Prostate gland (tissue), 2 donors: ENCODE results near the gene CRTAC1. TPM values are rescaled to one million over a fixed set of nuclear protein-coding genes. Genes with fewer than 3 reads are reported as not detected.

Experiments
- DNase-seq: peaks from one replicate; pipeline ENCODE4 v3.0.0-alpha.2; 2019; ENCODE audit warnings: low spot score
- H3K27ac ChIP-seq, 2 donors: fragments of 200-600 bp; sonication (generic); 2 replicates each; pipeline ENCODE4 v1.5.1; 2017 to 2019
- H3K27me3 ChIP-seq: fragments of 200-600 bp; sonication (generic); replicated peaks from 2 replicates; pipeline ENCODE4 v1.5.1; 2019; ENCODE audit not compliant: insufficient read depth
- H3K36me3 ChIP-seq, 2 donors: fragments of 200-600 bp; sonication (generic); 1 replicate in 1 of 2; 2 replicates in 1 of 2; pipeline versions ENCODE4 v1.5.1 to v1.8.1; 2017 to 2019
- H3K4me1 ChIP-seq: fragments of 200-600 bp; sonication (generic); replicated peaks from 2 replicates; pipeline ENCODE4 v1.5.1; 2019
- H3K4me3 ChIP-seq, 2 donors: fragments of 200-600 bp; sonication (generic); 2 replicates each; pipeline ENCODE4 v1.5.1; 2017 to 2019
- H3K9me3 ChIP-seq: fragments of 200-600 bp; sonication (generic); 2 replicates; pipeline ENCODE4 v1.5.1; 2017
- POLR2A ChIP-seq: fragments of 450-650 bp; IDR thresholded peaks from one replicate; pipeline ENCODE4 v1.6.1; 2016; ENCODE audit warnings: antibody characterized with exemption, mild to moderate bottlenecking
- POLR2AphosphoS5 ChIP-seq: sonication (generic); formaldehyde crosslinking; IDR thresholded peaks from one replicate; pipeline ENCODE4 v1.6.1; 2017; ENCODE audit warnings: antibody characterized with exemption
- WGBS: methylation state at CpG from one replicate; pipeline ENCODE4 v1.1.5; 2018; 5-methylcytosine and 5-hydroxymethylcytosine counted together
- intact Hi-C: fragments of 100-400 bp; cut with DNase I; formaldehyde crosslinking; loops from one replicate; pipeline ENCODE4 v1.14.2; 2022
- total RNA-seq, 2 donors: library from RNA; depleted of rRNA; stranded (reverse); fragments of >200 nt; gene quantifications; one replicate each; pipeline ENCODE4 v1.1.0, GENCODE V29; 2016
- TF ChIP-seq, protein P1 (sequence below), 4 experiments: fragments of 200-600 bp in 2 of 4; fragments of 450-650 bp in 2 of 4; sonication (generic) in 2 of 4; IDR thresholded peaks; 1 replicate in 3 of 4; 2 replicates in 1 of 4; pipeline ENCODE4 v1.5.1; 2016 to 2019; ENCODE audit warnings: antibody characterized with exemption in 4 of 4, mild to moderate bottlenecking in 2 of 4, moderate library complexity in 2 of 4

CRTAC1 gene
- total RNA-seq, 2 donors from 2014 or later = 3.8 to 8.9 TPM

DNA sequence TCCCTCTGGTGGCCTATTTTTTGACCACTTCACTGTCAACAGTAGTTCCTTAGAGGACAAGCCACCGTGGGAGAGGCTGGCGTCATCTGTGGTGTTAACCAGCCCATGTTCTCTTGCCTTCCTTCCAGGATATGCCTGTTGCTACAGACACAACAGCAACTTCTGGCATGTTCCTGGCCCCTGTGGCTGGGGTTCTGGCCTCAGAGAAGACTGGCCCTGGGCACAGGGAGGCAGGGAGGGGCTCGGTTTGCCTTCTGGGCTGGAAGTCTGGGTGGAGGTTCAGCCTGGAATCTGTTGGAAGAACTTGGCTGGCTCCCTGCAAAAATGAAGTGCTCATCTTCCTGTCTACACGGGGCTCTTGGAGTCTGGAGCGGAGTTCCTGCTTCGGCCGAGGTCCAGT is 155.0 kb downstream of the CRTAC1 start:
- Histone ChIP-seq H3K9me3 (no peaks in the 10 kb centered on the region), H3K4me1 (no peaks in the 10 kb centered on the region), H3K27me3 (peaks cover 2% of the 10 kb centered on the region), H3K27ac (no peak overlapping the region), H3K36me3 (no peaks in the 10 kb centered on the region), H3K4me3 (no peak overlapping the region)
- intact Hi-C loops = no loop called here
- no peak for DNase-seq
- 74% methylated on average over 7 of the region's 7 CpGs for WGBS
- no peak for TF ChIP-seq POLR2A
- TF ChIP-seq POLR2AphosphoS5 = no peak
- TF ChIP-seq, protein P1, sequence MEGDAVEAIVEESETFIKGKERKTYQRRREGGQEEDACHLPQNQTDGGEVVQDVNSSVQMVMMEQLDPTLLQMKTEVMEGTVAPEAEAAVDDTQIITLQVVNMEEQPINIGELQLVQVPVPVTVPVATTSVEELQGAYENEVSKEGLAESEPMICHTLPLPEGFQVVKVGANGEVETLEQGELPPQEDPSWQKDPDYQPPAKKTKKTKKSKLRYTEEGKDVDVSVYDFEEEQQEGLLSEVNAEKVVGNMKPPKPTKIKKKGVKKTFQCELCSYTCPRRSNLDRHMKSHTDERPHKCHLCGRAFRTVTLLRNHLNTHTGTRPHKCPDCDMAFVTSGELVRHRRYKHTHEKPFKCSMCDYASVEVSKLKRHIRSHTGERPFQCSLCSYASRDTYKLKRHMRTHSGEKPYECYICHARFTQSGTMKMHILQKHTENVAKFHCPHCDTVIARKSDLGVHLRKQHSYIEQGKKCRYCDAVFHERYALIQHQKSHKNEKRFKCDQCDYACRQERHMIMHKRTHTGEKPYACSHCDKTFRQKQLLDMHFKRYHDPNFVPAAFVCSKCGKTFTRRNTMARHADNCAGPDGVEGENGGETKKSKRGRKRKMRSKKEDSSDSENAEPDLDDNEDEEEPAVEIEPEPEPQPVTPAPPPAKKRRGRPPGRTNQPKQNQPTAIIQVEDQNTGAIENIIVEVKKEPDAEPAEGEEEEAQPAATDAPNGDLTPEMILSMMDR (IDR thresholded peaks at IDR 0.05) = no peak

DNA sequence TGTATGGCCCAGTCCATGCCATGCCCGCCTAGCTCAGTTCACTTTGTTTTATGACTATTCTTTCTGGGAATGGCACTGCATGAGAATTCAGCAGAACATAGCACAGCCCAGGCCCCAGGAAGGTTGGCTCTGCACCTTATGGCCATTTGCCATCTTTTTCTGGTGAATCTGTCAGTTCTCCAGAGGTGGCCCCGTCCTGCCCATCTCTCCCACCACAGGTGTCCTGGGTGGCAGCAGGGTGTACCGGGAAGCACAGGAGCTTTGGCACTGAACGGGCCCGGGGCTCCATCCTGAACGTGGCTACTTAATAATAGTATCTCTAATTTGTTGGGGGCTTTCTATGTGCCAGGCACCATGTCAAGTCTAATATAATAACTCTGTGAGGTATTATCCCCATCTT is 156.1 kb downstream of the CRTAC1 start:
- TF ChIP-seq POLR2A = no peak
- TF ChIP-seq POLR2AphosphoS5 = no peak
- TF ChIP-seq, protein P1 (IDR thresholded peaks at IDR 0.05) = no peak
- Histone ChIP-seq H3K27me3 (peaks cover 2% of the 10 kb centered on the region), H3K4me1 (no peaks in the 10 kb centered on the region), H3K9me3 (no peaks in the 10 kb centered on the region), H3K27ac (no peak overlapping the region), H3K4me3 (no peak overlapping the region), H3K36me3 (no peaks in the 10 kb centered on the region)
- WGBS = 77% methylated on average over 6 of the region's 6 CpGs
- no peak for DNase-seq
- intact Hi-C loops = no loop called here

DNA sequence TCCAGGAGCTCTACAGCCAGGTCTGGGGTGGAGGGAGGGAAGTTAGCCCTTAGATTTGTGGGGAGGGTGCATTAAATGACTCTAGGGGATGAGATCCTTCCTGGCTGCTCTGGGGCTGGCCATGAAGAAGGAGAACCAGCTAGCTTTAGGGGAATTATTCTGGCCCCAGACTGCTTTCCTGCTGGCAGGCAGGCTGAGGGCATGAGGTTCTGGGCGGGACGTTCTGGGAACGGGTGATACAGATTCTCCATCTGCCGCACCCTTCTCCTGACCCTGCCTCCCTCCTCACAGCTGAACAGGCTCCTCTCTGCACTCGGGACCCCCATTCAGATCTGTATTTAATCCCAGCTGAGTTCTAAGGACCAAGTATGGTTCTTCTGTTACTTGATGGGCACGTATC is 156.9 kb downstream of the CRTAC1 start:
- DNase-seq = no peak
- Histone ChIP-seq H3K27me3 (peaks cover 2% of the 10 kb centered on the region), H3K9me3 (no peaks in the 10 kb centered on the region), H3K4me3 (no peak overlapping the region), H3K4me1 (peaks cover 3% of the 10 kb centered on the region), H3K27ac (no peak overlapping the region), H3K36me3 (no peaks in the 10 kb centered on the region)
- intact Hi-C loops = no loop called here
- WGBS = 60% methylated on average over 6 of the region's 6 CpGs
- TF ChIP-seq POLR2AphosphoS5 = no peak

DNA sequence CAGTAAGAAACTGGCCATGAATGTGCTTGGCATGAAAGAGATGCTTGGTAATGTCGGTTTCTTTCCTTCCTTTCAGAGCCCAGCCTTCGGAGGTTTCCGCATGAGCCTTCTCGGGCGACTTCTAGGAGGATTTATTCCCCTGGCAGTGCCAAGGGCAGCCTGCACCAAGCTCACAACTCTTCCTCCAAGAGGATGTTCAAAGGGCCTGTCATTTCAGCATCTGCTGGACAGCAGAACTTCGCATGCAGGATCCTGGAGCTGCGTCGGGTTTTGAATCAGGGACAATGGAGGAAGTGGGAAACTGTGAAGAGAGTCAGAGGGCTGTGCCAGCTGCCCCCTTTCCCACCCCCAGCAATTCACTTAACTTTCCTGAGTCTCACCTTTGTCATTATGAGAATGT is 159.4 kb downstream of the CRTAC1 start:
- H3K9me3 ChIP-seq = no peaks in the 10 kb centered on the region
- no peak overlapping the region for H3K4me3 ChIP-seq
- peaks cover 3% of the 10 kb centered on the region for H3K4me1 ChIP-seq
- DNase-seq = no peak
- TF ChIP-seq, protein P1 (IDR thresholded peaks at IDR 0.05) = no peak
- TF ChIP-seq POLR2AphosphoS5 (no peak), POLR2A (no peak)
- WGBS = 84% methylated on average over 8 of the region's 8 CpGs
- H3K27ac ChIP-seq = no peak overlapping the region
- no peaks in the 10 kb centered on the region for H3K36me3 ChIP-seq
- intact Hi-C loops = no loop called here
- no peaks in the 10 kb centered on the region for H3K27me3 ChIP-seq

DNA sequence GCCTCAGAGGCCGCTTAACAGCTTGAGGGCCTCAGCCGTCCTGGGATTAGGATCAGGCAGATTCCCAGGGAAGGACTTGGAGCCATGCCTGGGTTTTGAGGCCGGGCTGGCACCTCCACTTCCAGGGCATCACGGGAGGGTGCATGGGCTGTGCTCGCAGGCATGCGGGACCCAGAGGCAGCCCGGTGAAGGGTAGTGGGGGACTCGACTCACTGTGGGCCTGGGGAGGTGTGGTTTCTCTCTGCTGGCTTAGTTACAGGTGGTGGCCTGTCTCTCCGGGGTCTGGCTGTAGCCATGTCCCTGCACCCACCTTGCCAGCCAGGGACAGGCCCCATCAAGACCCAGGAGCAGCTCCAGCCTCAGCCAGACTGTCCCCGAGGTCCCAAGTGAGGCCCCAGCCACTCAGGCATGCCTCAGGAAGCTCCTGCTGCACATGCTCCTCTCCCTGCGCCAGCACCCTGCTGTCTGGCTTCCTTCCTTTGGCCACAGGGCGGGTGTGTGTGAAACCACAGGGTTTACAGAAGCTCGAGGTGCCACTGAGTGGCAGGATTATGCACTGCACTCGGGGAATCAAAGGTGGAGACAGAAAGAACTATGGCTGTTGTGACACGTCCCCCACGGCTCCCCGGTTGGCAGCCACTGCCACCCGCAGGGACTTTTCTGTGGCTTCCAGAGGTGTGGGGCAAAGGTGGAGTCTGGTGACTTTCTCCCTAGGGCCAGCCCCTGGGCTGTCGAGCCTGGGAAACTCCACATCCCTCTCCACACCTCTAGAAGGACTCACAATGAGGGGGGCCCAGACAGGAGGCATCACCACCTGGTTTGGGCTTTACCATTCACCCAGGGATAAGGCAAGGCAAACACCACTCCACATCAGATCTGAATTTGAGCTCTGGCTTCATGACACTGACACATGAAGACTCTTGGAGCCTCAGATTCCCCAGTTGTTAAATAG is 161.1 kb downstream of the CRTAC1 start:
- intact Hi-C loops = loop anchor here (2.0 to 5.0 kb wide), 2 partner anchors 77 to 111 kb away; no protein-coding TSS in a partner anchor
- no peaks in the 10 kb centered on the region for H3K9me3 ChIP-seq
- WGBS = 3% methylated on average over 13 of the region's 19 CpGs
- H3K36me3 ChIP-seq = no peaks in the 10 kb centered on the region
- peak; percentile 86 for DNase-seq
- TF ChIP-seq POLR2AphosphoS5 (peak; percentile 48), POLR2A (no peak)
- TF ChIP-seq, protein P1 (IDR thresholded peaks at IDR 0.05) = peak; percentile 44 to 96 (median 74)
- H3K4me3 ChIP-seq = no peak overlapping the region
- no peaks in the 10 kb centered on the region for H3K27me3 ChIP-seq
- no peak overlapping the region for H3K27ac ChIP-seq
- H3K4me1 ChIP-seq = peaks cover 3% of the 10 kb centered on the region
